ENCODE results near the gene ASAP2. TPM values are rescaled to one million over a fixed set of nuclear protein-coding genes. Genes with fewer than 3 reads are reported as not detected.

ASAP2 gene
- total RNA-seq, 2 experiments from 2014 or later = 0.27 TPM; not detected in 1

GRCh38 chr2:9191041-9191481 is 15.6 kb upstream of the ASAP2 start:
- H3K4me1 ChIP-seq (ENCODE audit: insufficient read depth, low read length, poor library complexity, severe bottlenecking) = no peaks in the 10 kb centered on the region
- H3K4me2 ChIP-seq (ENCODE audit: low read length) = no peak overlapping the region
- H3K36me3 ChIP-seq (ENCODE audit: insufficient read depth, low read length) = no peaks in the 10 kb centered on the region
- TF ChIP-seq, protein P1, sequence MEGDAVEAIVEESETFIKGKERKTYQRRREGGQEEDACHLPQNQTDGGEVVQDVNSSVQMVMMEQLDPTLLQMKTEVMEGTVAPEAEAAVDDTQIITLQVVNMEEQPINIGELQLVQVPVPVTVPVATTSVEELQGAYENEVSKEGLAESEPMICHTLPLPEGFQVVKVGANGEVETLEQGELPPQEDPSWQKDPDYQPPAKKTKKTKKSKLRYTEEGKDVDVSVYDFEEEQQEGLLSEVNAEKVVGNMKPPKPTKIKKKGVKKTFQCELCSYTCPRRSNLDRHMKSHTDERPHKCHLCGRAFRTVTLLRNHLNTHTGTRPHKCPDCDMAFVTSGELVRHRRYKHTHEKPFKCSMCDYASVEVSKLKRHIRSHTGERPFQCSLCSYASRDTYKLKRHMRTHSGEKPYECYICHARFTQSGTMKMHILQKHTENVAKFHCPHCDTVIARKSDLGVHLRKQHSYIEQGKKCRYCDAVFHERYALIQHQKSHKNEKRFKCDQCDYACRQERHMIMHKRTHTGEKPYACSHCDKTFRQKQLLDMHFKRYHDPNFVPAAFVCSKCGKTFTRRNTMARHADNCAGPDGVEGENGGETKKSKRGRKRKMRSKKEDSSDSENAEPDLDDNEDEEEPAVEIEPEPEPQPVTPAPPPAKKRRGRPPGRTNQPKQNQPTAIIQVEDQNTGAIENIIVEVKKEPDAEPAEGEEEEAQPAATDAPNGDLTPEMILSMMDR (conservative IDR thresholded peaks at IDR 0.05; ENCODE audit: low read length) = no peak
- TF ChIP-seq EZH2phosphoT487 (IDR thresholded peaks at IDR 0.05; ENCODE audit: borderline replicate concordance, low read depth, low read length) = no peak
- no peaks in the 10 kb centered on the region for H3K9me3 ChIP-seq (ENCODE audit: low read length)
- H2AFZ ChIP-seq (ENCODE audit: low read length) = no peak overlapping the region
- no peaks in the 10 kb centered on the region for H3K79me2 ChIP-seq (ENCODE audit: insufficient read depth, low read depth, low read length)
- no peak overlapping the region for H3K27ac ChIP-seq (ENCODE audit: low read depth, low read length, poor library complexity, severe bottlenecking)
- no peaks in the 10 kb centered on the region for H3K9me2 ChIP-seq (ENCODE audit: insufficient read depth, low read length)
- no peak overlapping the region for H3K4me3 ChIP-seq (ENCODE audit: low read depth, low read length, poor library complexity, severe bottlenecking)
- ChIA-PET CTCF (ENCODE audit: unreplicated experiment) (no interaction called here), POLR2A (no interaction called here)
- no peak for DNase-seq (ENCODE audit: low spot score)
- H4K20me1 ChIP-seq (ENCODE audit: insufficient read depth, low read length) = no peaks in the 10 kb centered on the region
- no TSS peak for BruUV-seq (replicated peaks)
- intact Hi-C loops (cut with micrococcal nuclease; ENCODE audit: unreplicated experiment) = no loop called here

GRCh38 chr2:9192712-9193111 is 13.9 kb upstream of the ASAP2 start:
- ChIA-PET POLR2A (interaction anchor here (0.6 kb wide), 1 partner anchor 135 kb away, joined by 3 read pairs; no protein-coding TSS in a partner anchor), CTCF (ENCODE audit: unreplicated experiment) (no interaction called here)

DNA sequence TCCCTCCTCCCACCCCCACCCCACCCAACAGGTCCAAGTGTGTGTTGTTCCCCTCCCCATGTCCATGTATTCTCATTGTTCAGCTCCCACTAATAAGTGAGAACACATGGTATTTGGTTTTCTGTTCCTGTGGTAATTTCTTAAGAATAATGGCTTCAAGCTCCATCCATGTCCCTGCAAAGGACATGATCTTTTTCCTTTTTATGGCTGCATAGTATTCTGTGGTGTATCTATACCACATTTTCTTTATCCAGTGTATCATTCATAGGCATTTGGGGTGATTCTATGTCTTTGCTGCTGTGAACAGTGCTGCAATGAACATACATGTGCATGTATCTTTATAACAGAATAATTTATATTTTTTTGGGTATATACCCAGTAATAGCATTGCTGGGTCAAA is 12.3 kb upstream of the ASAP2 start:
- Histone ChIP-seq H3K4me2 (ENCODE audit: low read length) (no peak overlapping the region), H3K36me3 (ENCODE audit: insufficient read depth, low read length) (no peaks in the 10 kb centered on the region), H3K4me1 (ENCODE audit: insufficient read depth, low read length, poor library complexity, severe bottlenecking) (no peaks in the 10 kb centered on the region), H2AFZ (ENCODE audit: low read length) (no peak overlapping the region), H3K79me2 (ENCODE audit: insufficient read depth, low read depth, low read length) (no peaks in the 10 kb centered on the region), H3K27ac (ENCODE audit: low read depth, low read length, poor library complexity, severe bottlenecking) (no peak overlapping the region), H4K20me1 (ENCODE audit: insufficient read depth, low read length) (no peaks in the 10 kb centered on the region), H3K4me3 (ENCODE audit: low read depth, low read length, poor library complexity, severe bottlenecking) (no peak overlapping the region), H3K9me2 (ENCODE audit: insufficient read depth, low read length) (no peaks in the 10 kb centered on the region), H3K9me3 (ENCODE audit: low read length) (no peaks in the 10 kb centered on the region)
- ChIA-PET CTCF (ENCODE audit: unreplicated experiment) (interaction anchor here (0.6 kb wide), 1 partner anchor 54 kb away, joined by 8 read pairs; no protein-coding TSS in a partner anchor), POLR2A (interaction anchor here (0.6 to 1.2 kb wide), 4 partner anchors 8 to 512 kb away, joined by 3 to 6 read pairs (median 4); no protein-coding TSS in a partner anchor)
- no peak for DNase-seq (ENCODE audit: low spot score)
- BruUV-seq (replicated peaks) = no TSS peak
- intact Hi-C loops (cut with micrococcal nuclease; ENCODE audit: unreplicated experiment) = no loop called here
- TF ChIP-seq, protein P1 (conservative IDR thresholded peaks at IDR 0.05; ENCODE audit: low read length) = no peak
- no peak for TF ChIP-seq EZH2phosphoT487 (IDR thresholded peaks at IDR 0.05; ENCODE audit: borderline replicate concordance, low read depth, low read length)

More at GRCh38 chr2:9192712-9193111, 13.9 kb upstream of the ASAP2 start:
- no peak overlapping the region for H3K4me3 ChIP-seq (ENCODE audit: low read depth, low read length, poor library complexity, severe bottlenecking)
- H3K4me1 ChIP-seq (ENCODE audit: insufficient read depth, low read length, poor library complexity, severe bottlenecking) = no peaks in the 10 kb centered on the region
- no peak for DNase-seq (ENCODE audit: low spot score)
- no peak overlapping the region for H3K4me2 ChIP-seq (ENCODE audit: low read length)
- intact Hi-C loops (cut with micrococcal nuclease; ENCODE audit: unreplicated experiment) = no loop called here
- no peaks in the 10 kb centered on the region for H4K20me1 ChIP-seq (ENCODE audit: insufficient read depth, low read length)
- TF ChIP-seq EZH2phosphoT487 (IDR thresholded peaks at IDR 0.05; ENCODE audit: borderline replicate concordance, low read depth, low read length) = no peak
- TF ChIP-seq, protein P1 (conservative IDR thresholded peaks at IDR 0.05; ENCODE audit: low read length) = no peak
- H3K36me3 ChIP-seq (ENCODE audit: insufficient read depth, low read length) = no peaks in the 10 kb centered on the region
- no TSS peak for BruUV-seq (replicated peaks)
- H3K79me2 ChIP-seq (ENCODE audit: insufficient read depth, low read depth, low read length) = no peaks in the 10 kb centered on the region
- no peak overlapping the region for H2AFZ ChIP-seq (ENCODE audit: low read length)
- no peak overlapping the region for H3K27ac ChIP-seq (ENCODE audit: low read depth, low read length, poor library complexity, severe bottlenecking)
- H3K9me2 ChIP-seq (ENCODE audit: insufficient read depth, low read length) = no peaks in the 10 kb centered on the region
- H3K9me3 ChIP-seq (ENCODE audit: low read length) = no peaks in the 10 kb centered on the region
